UCSD-AML1 (cell line): ENCODE data around the gene WDR83.
"Not testable (repeated sequence)": the region's sequence is repeated elsewhere in the genome, so short reads cannot be mapped to it uniquely, and the experiment has no call there.

ENCODE experiments used
- DNase-seq: peaks from one replicate; lab custom pipeline; 2025; ENCODE audit not compliant: unreplicated experiment; lab: John Stamatoyannopoulos, UW

Gene WDR83

GRCh38 chr19:12711187-12711586 is 44.6 kb downstream of the WDR83 start:
- DNase-seq = no peak

- not testable (repeated sequence) for DNase-seq
Observed at GRCh38 chr19:12712077-12712476, 45.5 kb downstream of the WDR83 start.

DNA sequence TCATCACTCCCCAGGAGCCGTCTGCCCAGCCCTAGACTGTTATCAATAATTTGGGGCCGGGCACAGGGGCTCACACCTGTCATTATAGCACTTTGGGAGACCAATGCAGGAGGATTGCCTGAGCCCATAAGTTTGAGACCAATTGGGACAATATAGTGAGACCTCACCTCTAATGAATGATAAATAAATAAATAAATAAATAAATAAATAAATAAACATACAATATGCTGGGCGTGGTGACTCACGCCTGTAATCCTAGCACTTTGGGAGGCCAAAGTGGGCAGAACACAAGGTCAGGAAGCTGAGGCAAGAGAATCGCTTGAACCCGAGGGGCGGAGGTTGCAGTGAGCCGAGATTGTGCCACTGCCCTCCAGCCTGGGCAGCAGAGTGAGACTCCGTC is 46.7 kb downstream of the WDR83 start:
- DNase-seq = not testable (repeated sequence)

DNA sequence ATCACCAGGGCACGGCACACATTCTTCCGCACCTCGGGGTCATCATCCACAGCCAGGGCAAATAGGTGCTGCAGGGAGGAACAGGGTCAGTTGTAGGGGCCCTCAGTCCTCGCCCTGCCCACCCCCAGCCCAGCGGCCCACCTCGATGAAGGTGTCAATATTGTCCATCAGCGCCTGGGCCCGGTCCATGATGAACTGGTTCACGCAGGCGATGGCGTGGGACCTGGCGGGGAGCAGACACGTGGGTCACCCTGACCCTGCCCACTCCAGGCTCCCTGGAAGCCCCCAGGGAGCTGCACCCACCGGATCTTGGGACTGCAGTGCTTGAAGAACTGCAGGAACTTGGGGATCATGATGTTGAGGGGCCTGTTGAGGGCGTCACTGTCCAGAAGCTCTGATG is 48.5 kb downstream of the WDR83 start:
- DNase-seq = no peak

GRCh38 chr19:12715929-12716328 is 49.3 kb downstream of the WDR83 start:
- DNase-seq = no peak

GRCh38 chr19:12720296-12720695 is 53.7 kb downstream of the WDR83 start:
- no peak for DNase-seq

DNA sequence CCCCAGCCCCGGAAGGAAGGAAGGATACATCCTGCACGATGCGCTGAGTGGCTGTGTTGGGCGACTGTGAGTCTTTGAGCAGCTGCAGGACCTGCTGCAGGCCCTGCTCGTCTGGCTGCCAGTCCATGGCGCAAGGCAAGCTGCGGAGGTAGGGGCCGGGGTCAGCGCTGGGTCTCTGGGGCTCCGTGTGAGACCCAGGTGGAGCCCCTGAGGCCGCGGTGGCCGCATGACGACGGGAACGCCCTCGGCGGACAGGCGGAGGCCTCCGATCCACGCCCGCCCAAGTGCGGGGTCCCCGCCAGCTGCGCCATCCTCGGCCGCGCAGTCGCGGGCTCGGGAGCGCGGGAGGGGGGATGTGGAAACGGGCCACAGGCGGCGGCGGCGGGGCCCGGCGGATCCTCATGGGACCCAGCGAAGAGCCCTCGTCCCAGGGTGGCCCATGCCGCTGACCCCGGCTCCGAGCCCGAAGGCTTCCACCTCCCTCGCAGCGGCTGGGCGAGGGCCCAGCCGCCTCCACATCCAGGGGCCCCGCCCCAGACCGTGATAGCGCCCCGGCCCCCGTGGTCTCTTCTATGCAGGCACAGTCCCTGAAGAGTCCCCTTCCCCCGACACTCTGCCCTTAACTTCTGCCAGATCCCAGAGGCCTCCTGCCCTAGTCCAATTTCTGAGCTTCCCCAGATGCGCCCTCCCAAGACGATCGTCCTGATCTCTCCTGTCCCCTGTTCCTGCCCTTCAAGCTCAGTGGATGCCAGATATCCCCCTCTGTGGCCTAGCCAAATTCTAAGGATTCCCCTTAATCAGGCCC is 54.4 kb downstream of the WDR83 start:
- no peak for DNase-seq

GRCh38 chr19:12721656-12722565 is 55.3 kb downstream of the WDR83 start:
- DNase-seq = peak; percentile 54

GRCh38 chr19:12722566-12723380 is 56.2 kb downstream of the WDR83 start:
- peak; percentile 92 for DNase-seq

GRCh38 chr19:12723381-12723640 is 56.7 kb downstream of the WDR83 start:
- DNase-seq = no peak

DNA sequence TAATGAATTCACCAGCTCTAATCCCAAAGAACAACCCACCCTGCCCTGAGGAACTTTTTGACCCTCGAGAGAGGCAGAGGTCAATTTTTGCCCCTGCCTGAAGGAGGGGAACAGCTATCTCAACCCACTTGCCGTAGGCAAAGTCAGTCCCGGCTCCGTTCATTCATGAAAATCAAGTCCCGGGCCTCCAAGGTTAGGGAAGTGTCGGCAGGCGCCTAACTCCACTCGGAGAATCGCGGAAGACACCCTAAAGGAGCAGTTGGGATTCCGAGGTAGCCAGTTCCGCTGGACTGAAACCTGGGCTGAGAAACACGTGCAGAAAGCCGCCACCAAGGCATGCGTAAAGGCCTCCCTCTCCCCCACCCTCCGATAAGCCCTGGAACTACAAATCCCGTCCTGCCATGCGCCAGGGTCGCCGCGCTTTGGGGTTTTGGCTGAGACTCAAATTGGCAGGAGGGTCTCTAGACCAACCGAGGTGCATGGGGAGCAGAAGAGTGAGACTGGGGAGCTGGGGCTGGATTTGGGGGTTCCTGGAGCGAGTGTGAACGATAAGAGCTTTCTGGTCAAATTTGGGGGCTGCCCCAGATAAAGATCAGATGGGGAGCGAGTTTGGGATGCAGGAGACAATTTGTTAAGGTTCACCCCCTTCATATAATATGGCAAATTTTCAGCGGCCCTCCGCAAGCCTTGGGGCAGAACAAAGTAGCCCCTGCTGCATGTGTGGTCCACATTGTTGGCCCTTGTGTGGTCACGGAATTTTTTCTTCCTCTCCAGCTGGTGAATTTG is 57.2 kb downstream of the WDR83 start, which contains the start of gene TNPO2:
Gene TNPO2, minus strand, starts transcription at position 292 of the 786 bp plus-strand sequence. CDS start 2,955 bp downstream, outside the sequence.
- DNase-seq = peak; percentile 68
